ENCODE results near the gene ZNF197.

GRCh38 chr3:44642337-44642736, 17.5 kb downstream of the ZNF197 start:
- TF ChIP-seq PPARA (CRISPR knock-in tag; IDR thresholded peaks at IDR 0.05; ENCODE audit: borderline replicate concordance) (no peak), CREB5 (CRISPR knock-in tag; IDR thresholded peaks at IDR 0.05; ENCODE audit: low read depth) (no peak), GLIS3 (CRISPR knock-in tag; IDR thresholded peaks at IDR 0.05) (no peak), ZFP30 (CRISPR knock-in tag; IDR thresholded peaks at IDR 0.05) (no peak), PATZ1 (CRISPR knock-in tag; IDR thresholded peaks at IDR 0.05; ENCODE audit: borderline replicate concordance) (no peak)

Measured in SK-N-SH treated with all-trans-retinoic acid at 6 μM for 48 hours (cell line).